MV-4-11 (cell line): Measurements from ENCODE around the gene STAB2.
A peak's percentile ranks its signal among the peaks of the same experiment; 100 is the strongest.

Source experiments
- DNase-seq: peaks from one replicate; lab custom pipeline; 2025; lab: John Stamatoyannopoulos, UW

Gene STAB2

GRCh38 chr12:103696101-103696500, 109.0 kb downstream of the STAB2 start:
- DNase-seq, result peak; percentile 30

- DNase-seq, result peak; percentile 79
These were observed 111.1 kb downstream of the STAB2 start for GRCh38 chr12:103697971-103698751.

- DNase-seq, result peak; percentile 94
These were observed 111.9 kb downstream of the STAB2 start for GRCh38 chr12:103698752-103699560.

- no peak for DNase-seq
These were observed 118.0 kb downstream of the STAB2 start for GRCh38 chr12:103705098-103705497.

GRCh38 chr12:103705927-103706326, 118.9 kb downstream of the STAB2 start:
- no peak for DNase-seq

GRCh38 chr12:103707446-103707845, 120.4 kb downstream of the STAB2 start:
- no peak for DNase-seq

GRCh38 chr12:103710544-103710943, 123.5 kb downstream of the STAB2 start:
- DNase-seq, result no peak

GRCh38 chr12:103712216-103712615, 125.1 kb downstream of the STAB2 start:
- no peak for DNase-seq

GRCh38 chr12:103715494-103715893, 128.4 kb downstream of the STAB2 start:
- DNase-seq, result no peak

GRCh38 chr12:103716517-103717196, 129.6 kb downstream of the STAB2 start:
- DNase-seq, result peak; percentile 50

- DNase-seq, result no peak
These were observed 138.3 kb downstream of the STAB2 start for GRCh38 chr12:103725398-103725797.

GRCh38 chr12:103727638-103728037, 140.6 kb downstream of the STAB2 start:
- peak; percentile 44 for DNase-seq

- peak; percentile 8 for DNase-seq
These were observed 141.2 kb downstream of the STAB2 start for GRCh38 chr12:103728323-103728722.

- no peak for DNase-seq
These were observed 142.4 kb downstream of the STAB2 start for GRCh38 chr12:103729499-103729898.

- DNase-seq, result no peak
These were observed 144.5 kb downstream of the STAB2 start for GRCh38 chr12:103731539-103731938.

GRCh38 chr12:103734863-103735262, 147.8 kb downstream of the STAB2 start:
- no peak for DNase-seq

- no peak for DNase-seq
These were observed 148.2 kb downstream of the STAB2 start for GRCh38 chr12:103735291-103735690.

GRCh38 chr12:103736572-103736971, 149.5 kb downstream of the STAB2 start:
- DNase-seq, result no peak

GRCh38 chr12:103737881-103738280, 150.8 kb downstream of the STAB2 start:
- no peak for DNase-seq

- DNase-seq, result no peak
These were observed 155.4 kb downstream of the STAB2 start for GRCh38 chr12:103742349-103742932.

GRCh38 chr12:103743788-103744187, 156.7 kb downstream of the STAB2 start:
- DNase-seq, result no peak

- DNase-seq, result no peak
These were observed 158.9 kb downstream of the STAB2 start for GRCh38 chr12:103745962-103746361.
